ENCODE results near the gene SLC7A5. TPM values are rescaled to one million over a fixed set of nuclear protein-coding genes. Genes with fewer than 3 reads are reported as not detected.
"Not testable (repeated sequence)": the region's sequence is repeated elsewhere in the genome, so short reads cannot be mapped to it uniquely, and the experiment has no call there.

Gene SLC7A5
- total RNA-seq, 4 donors from 2014 or later = 3.3 to 17.7 (median 4.3) TPM

GRCh38 chr16:87877942-87878507, 8.7 kb upstream of the SLC7A5 start:
- H3K4me3 ChIP-seq = no peak overlapping the region
- no peaks in the 10 kb centered on the region for H3K36me3 ChIP-seq
- intact Hi-C loops (cut with DNase I) = no loop called here
- no peaks in the 10 kb centered on the region for H3K4me1 ChIP-seq
- no peak overlapping the region for H3K27ac ChIP-seq (replicated peaks in 1 of 4)
- no peaks in the 10 kb centered on the region for H3K9me3 ChIP-seq
- peaks cover 0 to 78% (median 0%) of the 10 kb centered on the region in 4 donors for H3K27me3 ChIP-seq
- TF ChIP-seq CTCF (IDR thresholded peaks at IDR 0.05) (peak in 1 of 3 experiments; percentile 11), POLR2A (IDR thresholded peaks at IDR 0.05; ENCODE audit: low read depth) (no peak), POLR2AphosphoS5 (IDR thresholded peaks at IDR 0.05) (no peak), EP300 (IDR thresholded peaks at IDR 0.05) (no peak)
- WGBS = 73% methylated on average over 16 of the region's 19 CpGs
- no peak for DNase-seq (ENCODE audit: extremely low spot score)

DNA sequence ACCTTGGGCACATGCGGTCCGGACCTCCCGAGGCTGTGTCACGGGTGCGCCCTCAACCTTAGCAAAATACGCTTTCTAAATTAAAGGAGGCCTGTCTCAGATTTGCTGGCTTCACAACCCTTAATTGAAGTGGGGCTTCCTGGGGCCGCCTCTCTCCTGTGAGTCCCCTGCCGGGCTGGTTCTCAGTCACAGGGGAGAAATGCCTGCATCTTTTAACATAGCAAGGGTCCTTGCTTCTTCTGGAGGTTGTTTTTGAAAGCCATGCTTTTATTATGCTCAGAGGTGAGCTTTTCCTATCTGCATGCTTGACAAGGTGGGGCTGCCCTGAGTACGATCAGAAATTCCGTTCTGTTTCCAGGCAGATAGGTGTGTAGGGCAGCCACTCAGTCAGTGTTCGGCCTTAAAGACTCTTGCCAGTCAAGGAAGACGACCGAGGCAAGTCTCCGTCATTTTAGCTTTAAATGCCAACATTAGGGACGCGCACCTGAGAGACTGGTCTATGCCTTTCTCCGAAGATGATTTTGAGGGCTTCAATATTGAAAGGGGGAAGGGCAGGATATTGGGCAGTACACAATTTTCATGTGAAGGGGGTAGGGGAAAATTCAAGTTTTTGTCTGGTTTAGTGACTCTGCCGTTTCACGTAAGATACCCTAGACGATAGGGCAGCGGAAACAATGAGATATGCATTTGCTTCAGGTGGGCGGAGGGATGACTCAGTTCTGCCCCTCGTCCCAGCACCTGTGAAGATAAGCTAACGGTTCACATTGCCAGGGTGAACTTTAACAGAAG, 5.5 kb upstream of the SLC7A5 start:
- no peaks in the 10 kb centered on the region for H3K36me3 ChIP-seq
- TF ChIP-seq POLR2AphosphoS5 (IDR thresholded peaks at IDR 0.05) = no peak
- no peak for TF ChIP-seq CTCF (IDR thresholded peaks at IDR 0.05)
- TF ChIP-seq POLR2A (IDR thresholded peaks at IDR 0.05; ENCODE audit: low read depth) = no peak
- no peak for TF ChIP-seq EP300 (IDR thresholded peaks at IDR 0.05)
- peaks cover 0 to 59% (median 0%) of the 10 kb centered on the region in 4 donors for H3K27me3 ChIP-seq
- 57% methylated on average over 24 of the region's 24 CpGs for WGBS
- no peak overlapping the region for H3K27ac ChIP-seq (replicated peaks in 1 of 4)
- DNase-seq (ENCODE audit: extremely low spot score) = no peak
- H3K4me3 ChIP-seq = no peak overlapping the region
- intact Hi-C loops (cut with DNase I) = no loop called here
- no peaks in the 10 kb centered on the region for H3K9me3 ChIP-seq
- peaks cover 0 to 8% (median 5%) of the 10 kb centered on the region in 4 donors for H3K4me1 ChIP-seq

DNA sequence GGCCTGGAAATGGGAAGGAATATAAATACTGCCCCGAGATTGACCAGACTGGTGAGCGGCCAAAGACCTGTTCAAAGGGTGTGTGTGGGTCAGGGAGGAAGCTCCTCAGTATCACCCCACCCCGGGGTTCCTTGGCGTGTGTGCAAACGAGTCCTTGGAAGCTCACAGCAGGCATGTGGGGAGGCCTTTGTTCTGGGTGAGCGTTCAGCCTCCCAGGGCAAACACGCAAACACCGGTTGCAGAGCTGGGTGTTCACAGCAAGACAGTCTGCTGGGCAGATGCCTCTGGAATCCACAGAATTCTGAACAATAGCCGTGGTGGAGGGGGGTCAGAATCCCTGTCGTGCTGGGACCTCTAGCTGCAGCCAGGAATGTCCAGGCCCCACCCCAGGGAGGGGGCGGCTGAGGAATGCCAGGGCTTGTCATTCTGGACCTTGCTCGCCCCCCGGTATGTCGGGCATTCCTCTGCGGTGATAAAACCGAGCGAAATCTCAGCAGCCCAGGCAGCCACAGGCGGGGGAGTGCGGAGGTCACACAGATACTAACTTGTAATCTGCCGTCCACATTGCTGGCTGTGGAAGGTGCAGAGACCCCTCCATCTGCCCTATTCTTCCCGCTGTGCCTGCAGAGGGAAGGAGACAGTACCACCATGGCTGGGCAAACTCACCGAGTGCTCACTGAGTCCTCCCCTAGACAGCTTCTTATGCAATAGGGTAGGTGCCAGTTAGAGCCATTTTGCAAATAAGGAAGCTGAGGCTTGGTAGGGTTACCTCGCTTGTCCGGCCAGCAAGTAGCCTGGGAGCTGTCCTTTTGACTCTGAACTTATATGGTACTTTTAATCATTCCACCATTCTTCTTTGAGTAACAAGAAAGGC, 1.3 kb upstream of the SLC7A5 start:
- peak overlapping the region in 3 of 4 donors; percentile 11 to 83 (median 76) for H3K27ac ChIP-seq (replicated peaks in 1 of 4)
- WGBS = 84% methylated on average over 15 of the region's 24 CpGs

GRCh38 chr16:87869879-87870417, 641 bp upstream of the SLC7A5 start:
- peak overlapping the region in 3 of 4 donors; percentile 66 to 83 (median 76) for H3K27ac ChIP-seq (replicated peaks in 1 of 4)
- WGBS = 88% methylated on average over 12 of the region's 18 CpGs
- DNase-seq (ENCODE audit: extremely low spot score) = not testable (repeated sequence)

More for the DNA sequence above, 1.3 kb upstream of the SLC7A5 start:
- peaks cover 7 to 44% (median 33%) of the 10 kb centered on the region in 4 donors for H3K4me1 ChIP-seq
- not testable (repeated sequence) for H3K36me3 ChIP-seq; DNase-seq (ENCODE audit: extremely low spot score); H3K4me3 ChIP-seq; H3K9me3 ChIP-seq
- H3K27me3 ChIP-seq = peaks cover 0 to 37% (median 0%) of the 10 kb centered on the region in 4 donors
- intact Hi-C loops (cut with DNase I) = loop anchor here (1.0 kb wide), 2 partner anchors 20 to 92 kb away; no protein-coding TSS in a partner anchor

DNA sequence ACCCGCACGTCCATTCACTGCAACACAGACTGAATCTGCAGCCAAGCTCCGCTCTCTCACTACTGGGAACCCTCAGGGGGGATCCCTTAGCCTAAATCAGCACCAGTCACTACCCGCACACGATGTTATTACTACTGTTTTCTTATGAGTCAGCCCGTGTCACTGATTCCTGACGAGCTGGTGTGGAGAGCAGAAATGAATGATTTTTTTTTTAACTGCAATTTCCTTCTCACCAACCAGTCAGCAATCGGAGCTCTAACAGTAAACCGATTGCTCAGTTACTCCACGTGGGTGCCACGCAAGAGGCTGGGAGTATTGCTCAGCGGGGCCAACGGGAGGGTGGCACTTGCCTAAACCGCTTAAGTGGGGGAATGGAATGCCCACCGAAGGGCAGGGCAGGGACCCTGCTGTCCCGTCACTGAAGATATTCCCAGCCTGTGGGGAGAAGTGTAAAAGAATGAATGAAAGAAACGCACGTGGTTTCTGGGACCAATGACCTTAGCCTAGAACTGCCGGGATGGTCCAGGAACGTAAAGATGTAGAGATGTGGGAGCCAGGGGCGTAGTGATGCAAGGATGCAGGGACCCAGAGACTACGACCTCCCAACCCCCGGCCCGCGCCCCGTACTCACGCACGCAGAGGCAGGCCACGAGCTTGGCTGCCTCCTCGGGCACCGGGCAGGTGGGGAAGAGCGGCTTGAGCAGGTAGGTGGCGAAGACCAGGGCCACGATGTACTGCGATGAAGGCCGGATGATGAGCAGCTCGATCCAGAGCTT, 865 bp downstream of the SLC7A5 start:
- DNase-seq (ENCODE audit: extremely low spot score); H3K36me3 ChIP-seq; intact Hi-C loops (cut with DNase I); H3K9me3 ChIP-seq: not testable (repeated sequence)
- Histone ChIP-seq H3K4me3 (peak overlapping the region; percentile 59 to 67 (median 62)), H3K27me3 (peaks cover 0 to 16% (median 0%) of the 10 kb centered on the region in 4 donors), H3K4me1 (peaks cover 7 to 50% (median 38%) of the 10 kb centered on the region in 4 donors), H3K27ac (replicated peaks in 1 of 4) (peak overlapping the region in 3 of 4 donors; percentile 66 to 83 (median 76))
- 13% methylated on average over 34 of the region's 37 CpGs for WGBS

More at GRCh38 chr16:87869879-87870417, 641 bp upstream of the SLC7A5 start:
- intact Hi-C loops (cut with DNase I); H3K9me3 ChIP-seq; H3K36me3 ChIP-seq: not testable (repeated sequence)
- Histone ChIP-seq H3K4me1 (peaks cover 7 to 50% (median 34%) of the 10 kb centered on the region in 4 donors), H3K4me3 (peak overlapping the region in 1 of 4 donors; percentile 59), H3K27me3 (peaks cover 0 to 30% (median 0%) of the 10 kb centered on the region in 4 donors)

DNA sequence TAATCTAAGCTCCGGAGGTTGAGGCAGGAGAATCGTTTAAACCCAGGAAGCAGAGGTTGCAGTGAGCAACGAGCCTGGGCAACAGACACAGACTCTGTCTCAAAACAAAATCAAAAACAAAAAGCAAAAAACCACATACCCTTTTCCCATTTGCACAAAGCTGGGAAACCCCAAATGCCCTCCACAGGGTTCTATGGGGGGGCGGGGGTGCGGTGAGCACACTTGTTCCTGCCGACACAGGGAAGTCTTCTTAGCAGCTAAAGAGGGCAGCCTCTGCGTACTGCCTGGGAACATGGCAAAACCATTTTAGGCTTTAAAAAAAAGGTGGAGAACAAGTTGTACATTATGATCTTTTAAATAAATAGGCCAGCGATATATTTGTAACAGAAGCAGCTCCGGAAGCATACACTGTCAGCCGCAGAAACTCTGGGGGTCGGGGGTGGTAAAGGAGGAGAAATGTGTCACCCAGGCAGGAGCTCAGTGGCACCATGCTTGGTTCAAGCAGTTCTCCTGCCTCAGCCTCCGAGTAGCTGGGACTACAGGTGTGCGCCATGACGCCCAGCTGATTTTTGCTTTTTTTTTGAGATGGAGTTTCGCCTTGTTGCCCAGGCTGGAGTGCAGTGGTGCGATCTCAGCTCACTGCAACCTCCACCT, 3.3 kb downstream of the SLC7A5 start:
- H3K27me3 ChIP-seq; DNase-seq (ENCODE audit: extremely low spot score); intact Hi-C loops (cut with DNase I); H3K4me3 ChIP-seq; H3K36me3 ChIP-seq; H3K9me3 ChIP-seq: not testable (repeated sequence)
- Histone ChIP-seq H3K4me1 (peaks cover 7 to 56% (median 42%) of the 10 kb centered on the region in 4 donors), H3K27ac (replicated peaks in 1 of 4) (peak overlapping the region in 2 of 4 donors; percentile 34 to 62)
- 92% methylated on average over 16 of the region's 16 CpGs for WGBS

All from esophagus muscularis mucosa (tissue), 4 donors.